SK-N-SH (cell line): Measurements from ENCODE around the gene UBE2Z. TPM values are rescaled to one million over a fixed set of nuclear protein-coding genes. Genes with fewer than 3 reads are reported as not detected.
A peak's percentile ranks its signal among the peaks of the same experiment; 100 is the strongest.

Experiments used
- CTCF ChIA-PET: fragments of 300-600, 350-600 bp; formaldehyde crosslinking; extraction: SDS; loops from one replicate; lab custom pipeline; 2021; lab: Yijun Ruan, JAX
- POLR2A ChIA-PET: fragments of 350-600 bp; sonication (Branson Sonifier 250); formaldehyde crosslinking; extraction: SDS; loops from one replicate; lab custom pipeline; 2020; ENCODE audit warnings: antibody characterized with exemption, inconsistent platforms; lab: Yijun Ruan, JAX
- DNase-seq: peaks from one replicate; pipeline ENCODE4 v3.0.0; 2012
- H2AFZ ChIP-seq: fragments of 200-600 bp; sonication (generic); 2 replicates; pipeline ENCODE4 v1.8.1; 2016; ENCODE audit warnings: antibody characterized with exemption, mild to moderate bottlenecking, low read depth
- H3F3A ChIP-seq: fragments of 200-600 bp; sonication (generic); replicated peaks from 2 replicates; pipeline ENCODE3; 2016; ENCODE audit warnings: antibody characterized with exemption, mild to moderate bottlenecking; ENCODE audit not compliant: insufficient read depth
- H3K27ac ChIP-seq, 2 experiments: fragments of 200-500 bp in 1 of 2; fragments of 200-600 bp in 1 of 2; sonication (Bioruptor generic) in 1 of 2; sonication (generic), shearing (Covaris generic) in 1 of 2; 2 replicates each; pipeline versions ENCODE4 v1.5.1 to v1.6.1; 2014 to 2016; ENCODE audit warnings: low read depth in 2 of 2, inconsistent platforms in 1 of 2, low read length in 1 of 2, mild to moderate bottlenecking in 1 of 2, mixed read lengths in 1 of 2
- H3K27me3 ChIP-seq: fragments of 200-600 bp; sonication (generic), shearing (Covaris generic); 2 replicates; pipeline ENCODE4 v1.6.1; 2016; ENCODE audit warnings: mixed run types; ENCODE audit not compliant: insufficient read depth
- H3K36me3 ChIP-seq, 2 experiments: fragments of 200-500 bp in 1 of 2; fragments of 200-600 bp in 1 of 2; sonication (Bioruptor generic) in 1 of 2; sonication (generic) in 1 of 2; replicated peaks in 1 of 2; 2 replicates each; pipeline versions ENCODE3 to v1.5.1; 2014 to 2016; ENCODE audit warnings: low read length in 1 of 2, mild to moderate bottlenecking in 1 of 2; ENCODE audit not compliant: insufficient read depth in 2 of 2, control insufficient read depth in 1 of 2
- H3K4me1 ChIP-seq, 2 experiments: fragments of 200-500 bp in 1 of 2; fragments of 200-600 bp in 1 of 2; sonication (Bioruptor generic) in 1 of 2; sonication (generic), shearing (Covaris generic) in 1 of 2; 2 replicates each; pipeline versions ENCODE4 v1.5.1 to v1.6.1; 2014 to 2016; ENCODE audit warnings: low read depth in 1 of 2, low read length in 1 of 2, mixed run types in 1 of 2; ENCODE audit not compliant: insufficient read depth in 2 of 2, control insufficient read depth in 1 of 2
- H3K4me2 ChIP-seq: fragments of 200-600 bp; sonication (generic), shearing (Covaris generic); 2 replicates; pipeline ENCODE4 v1.6.1; 2017; ENCODE audit warnings: mixed run types
- H3K4me3 ChIP-seq, 2 experiments: fragments of 200-500 bp in 1 of 2; fragments of 200-600 bp in 1 of 2; sonication (Bioruptor generic) in 1 of 2; sonication (generic), shearing (Covaris generic) in 1 of 2; 2 replicates each; pipeline versions ENCODE4 v1.5.1 to v1.8.1; 2014 to 2016; ENCODE audit warnings: low read depth in 2 of 2, inconsistent platforms in 1 of 2, low read length in 1 of 2, mild to moderate bottlenecking in 1 of 2, mixed read lengths in 1 of 2, moderate library complexity in 1 of 2
- H3K79me2 ChIP-seq: fragments of 200-600 bp; sonication (generic); 2 replicates; pipeline ENCODE4 v1.8.1; 2017; ENCODE audit warnings: mild to moderate bottlenecking; ENCODE audit not compliant: insufficient read depth
- H3K9ac ChIP-seq: fragments of 200-600 bp; sonication (generic); 2 replicates; pipeline ENCODE4 v1.6.1; 2017; ENCODE audit warnings: mixed run types
- H3K9me2 ChIP-seq: fragments of 200-600 bp; sonication (generic); 2 replicates; pipeline ENCODE4 v1.6.1; 2017; ENCODE audit warnings: mixed run types
- H3K9me3 ChIP-seq: fragments of 200-600 bp; sonication (generic); 2 replicates; pipeline ENCODE4 v1.6.1; 2017; ENCODE audit warnings: mixed run types, mild to moderate bottlenecking, moderate library complexity
- H4K20me1 ChIP-seq: fragments of 200-600 bp; sonication (generic); 2 replicates; pipeline ENCODE4 v1.6.1; 2017; ENCODE audit warnings: mild to moderate bottlenecking, mixed run types; ENCODE audit not compliant: insufficient read depth
- FOSL2 ChIP-seq: IDR thresholded peaks from 2 replicates; pipeline ENCODE4 v1.4.0; 2012; ENCODE audit warnings: low read depth, mild to moderate bottlenecking, moderate library complexity, borderline replicate concordance
- POLR2AphosphoS5 ChIP-seq: IDR thresholded peaks from 2 replicates; pipeline ENCODE4 v1.6.1; 2012; ENCODE audit warnings: low read depth, low read length
- RAD21 ChIP-seq: IDR thresholded peaks from 2 replicates; pipeline ENCODE4 v1.6.1; 2012; ENCODE audit warnings: mild to moderate bottlenecking, low read length
- SIN3A ChIP-seq: IDR thresholded peaks from 2 replicates; pipeline ENCODE4 v1.6.1; 2012; ENCODE audit warnings: low read depth, mild to moderate bottlenecking, low read length, moderate library complexity, borderline replicate concordance
- SMC3 ChIP-seq: IDR thresholded peaks from 2 replicates; pipeline ENCODE4 v1.6.1; 2012; ENCODE audit warnings: low read depth, low read length, improper control_type of control experiment
- WGBS: methylation state at CpG from one replicate; pipeline ENCODE4 v1.1.6; 2017; ENCODE audit warnings: low lambda C conversion rate; 5-methylcytosine and 5-hydroxymethylcytosine counted together
- polyA plus RNA-seq, 3 experiments: library from polyadenylated mRNA; depleted of rRNA; stranded (reverse); fragments of >200 nt; gene quantifications; 2 replicates each; pipeline ENCODE4 v1.2.3, GENCODE V29; 2012
- TF ChIP-seq, protein P1 (sequence below): IDR thresholded peaks from 2 replicates; pipeline ENCODE4; 2012
- TF ChIP-seq, protein P2 (sequence below): IDR thresholded peaks from 2 replicates; pipeline ENCODE4 v1.6.1; 2012; ENCODE audit warnings: mild to moderate bottlenecking, low read depth, low read length, moderate library complexity
- TF ChIP-seq, protein P3 (sequence below): IDR thresholded peaks from 2 replicates; pipeline ENCODE4 v1.4.0; 2012; ENCODE audit warnings: low read depth
- TF ChIP-seq, protein P4 (sequence below): fragments of 200-600 bp; sonication (generic); IDR thresholded peaks from 2 replicates; pipeline ENCODE4 v1.6.1; 2017; ENCODE audit warnings: antibody characterized with exemption, mild to moderate bottlenecking, moderate library complexity

The UBE2Z gene
- polyA plus RNA-seq, 1 of the 3 experiments (the other 2 are of a cell fraction), result 168 TPM

DNA sequence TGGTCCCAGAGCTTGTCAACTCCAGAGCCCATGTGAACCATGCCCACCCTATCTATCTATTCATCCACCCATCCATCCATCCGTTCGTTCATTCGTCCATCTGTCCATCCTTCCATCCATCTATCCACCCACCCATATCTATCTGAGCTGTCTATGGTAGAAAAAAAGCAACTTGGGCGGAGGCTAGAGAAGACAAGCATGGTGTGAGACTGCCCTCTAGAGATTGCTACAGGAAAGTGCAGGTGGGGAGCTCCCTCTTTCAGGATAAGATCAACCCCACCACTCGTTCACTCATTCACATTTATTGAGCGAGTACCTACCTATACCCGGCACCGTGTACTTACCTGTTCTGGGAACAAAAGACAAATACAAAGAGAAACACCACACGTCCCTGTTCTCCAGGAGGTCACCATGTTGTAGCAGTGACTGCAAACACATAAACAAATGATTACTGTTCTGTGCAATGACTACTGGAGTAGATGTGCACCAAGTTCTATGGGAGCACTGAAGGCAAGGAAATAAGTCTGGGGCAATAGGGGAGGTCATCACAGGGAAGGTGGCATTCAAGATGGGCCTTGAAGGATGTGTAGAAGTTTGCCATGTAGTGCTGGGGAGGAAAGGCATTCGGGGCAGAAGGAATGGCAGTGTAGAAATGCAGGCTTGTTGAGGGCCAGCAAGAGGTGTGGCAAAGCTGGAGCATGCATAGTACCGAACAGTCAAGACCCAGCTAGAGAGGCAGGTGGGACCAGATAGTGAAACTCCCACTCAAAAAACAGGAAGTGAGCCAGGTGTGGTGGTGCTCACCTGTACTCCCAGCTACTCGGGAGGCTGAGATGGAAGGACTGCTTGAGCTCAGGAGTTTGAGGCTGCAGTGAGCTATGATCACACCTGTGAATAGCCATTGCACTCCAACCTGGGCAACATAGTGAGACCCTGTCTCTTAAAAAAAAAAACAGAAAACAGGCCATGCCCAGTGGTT lies 29.0 kb upstream of the UBE2Z start:
- no peaks in the 10 kb centered on the region for H3K79me2 ChIP-seq
- H3K36me3 ChIP-seq, result no peaks in the 10 kb centered on the region
- no peaks in the 10 kb centered on the region for H3K9me2 ChIP-seq
- no peak overlapping the region for H3K4me2 ChIP-seq
- 10% methylated on average over 12 of the region's 12 CpGs for WGBS
- peak; percentile 87 for DNase-seq
- no peaks in the 10 kb centered on the region for H4K20me1 ChIP-seq
- POLR2A ChIA-PET, result interaction anchor here (0.7 to 1.7 kb wide), 6 partner anchors 13 to 155 kb away, joined by 3 to 6 read pairs (median 4); partner anchors contain the start of gene ATP5MC1
- H3K27ac ChIP-seq, result no peak overlapping the region
- CTCF ChIA-PET, result interaction anchor here (0.5 to 32.7 kb wide), 113 partner anchors 12 to 924 kb away, joined by 3 to 1196 read pairs (median 5); partner anchors contain the start of genes ABI3, ATP5MC1, CALCOCO2 and GNGT2
- no peaks in the 10 kb centered on the region for H3K9me3 ChIP-seq
- no peak overlapping the region for H3K4me3 ChIP-seq
- no peaks in the 10 kb centered on the region for H3K4me1 ChIP-seq
- H3K9ac ChIP-seq, result no peak overlapping the region
- no peaks in the 10 kb centered on the region for H3F3A ChIP-seq
- TF ChIP-seq, protein P1, sequence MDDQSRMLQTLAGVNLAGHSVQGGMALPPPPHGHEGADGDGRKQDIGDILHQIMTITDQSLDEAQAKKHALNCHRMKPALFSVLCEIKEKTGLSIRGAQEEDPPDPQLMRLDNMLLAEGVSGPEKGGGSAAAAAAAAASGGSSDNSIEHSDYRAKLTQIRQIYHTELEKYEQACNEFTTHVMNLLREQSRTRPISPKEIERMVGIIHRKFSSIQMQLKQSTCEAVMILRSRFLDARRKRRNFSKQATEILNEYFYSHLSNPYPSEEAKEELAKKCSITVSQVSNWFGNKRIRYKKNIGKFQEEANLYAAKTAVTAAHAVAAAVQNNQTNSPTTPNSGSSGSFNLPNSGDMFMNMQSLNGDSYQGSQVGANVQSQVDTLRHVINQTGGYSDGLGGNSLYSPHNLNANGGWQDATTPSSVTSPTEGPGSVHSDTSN, result no peak
- TF ChIP-seq, protein P2, sequence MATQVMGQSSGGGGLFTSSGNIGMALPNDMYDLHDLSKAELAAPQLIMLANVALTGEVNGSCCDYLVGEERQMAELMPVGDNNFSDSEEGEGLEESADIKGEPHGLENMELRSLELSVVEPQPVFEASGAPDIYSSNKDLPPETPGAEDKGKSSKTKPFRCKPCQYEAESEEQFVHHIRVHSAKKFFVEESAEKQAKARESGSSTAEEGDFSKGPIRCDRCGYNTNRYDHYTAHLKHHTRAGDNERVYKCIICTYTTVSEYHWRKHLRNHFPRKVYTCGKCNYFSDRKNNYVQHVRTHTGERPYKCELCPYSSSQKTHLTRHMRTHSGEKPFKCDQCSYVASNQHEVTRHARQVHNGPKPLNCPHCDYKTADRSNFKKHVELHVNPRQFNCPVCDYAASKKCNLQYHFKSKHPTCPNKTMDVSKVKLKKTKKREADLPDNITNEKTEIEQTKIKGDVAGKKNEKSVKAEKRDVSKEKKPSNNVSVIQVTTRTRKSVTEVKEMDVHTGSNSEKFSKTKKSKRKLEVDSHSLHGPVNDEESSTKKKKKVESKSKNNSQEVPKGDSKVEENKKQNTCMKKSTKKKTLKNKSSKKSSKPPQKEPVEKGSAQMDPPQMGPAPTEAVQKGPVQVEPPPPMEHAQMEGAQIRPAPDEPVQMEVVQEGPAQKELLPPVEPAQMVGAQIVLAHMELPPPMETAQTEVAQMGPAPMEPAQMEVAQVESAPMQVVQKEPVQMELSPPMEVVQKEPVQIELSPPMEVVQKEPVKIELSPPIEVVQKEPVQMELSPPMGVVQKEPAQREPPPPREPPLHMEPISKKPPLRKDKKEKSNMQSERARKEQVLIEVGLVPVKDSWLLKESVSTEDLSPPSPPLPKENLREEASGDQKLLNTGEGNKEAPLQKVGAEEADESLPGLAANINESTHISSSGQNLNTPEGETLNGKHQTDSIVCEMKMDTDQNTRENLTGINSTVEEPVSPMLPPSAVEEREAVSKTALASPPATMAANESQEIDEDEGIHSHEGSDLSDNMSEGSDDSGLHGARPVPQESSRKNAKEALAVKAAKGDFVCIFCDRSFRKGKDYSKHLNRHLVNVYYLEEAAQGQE, result peak; percentile 84; the same call in 1 of the 2 replicates
- TF ChIP-seq, protein P3, sequence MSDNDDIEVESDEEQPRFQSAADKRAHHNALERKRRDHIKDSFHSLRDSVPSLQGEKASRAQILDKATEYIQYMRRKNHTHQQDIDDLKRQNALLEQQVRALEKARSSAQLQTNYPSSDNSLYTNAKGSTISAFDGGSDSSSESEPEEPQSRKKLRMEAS, result no peak
- TF ChIP-seq FOSL2 (no peak), RAD21 (peak; percentile 100), SMC3 (peak; percentile 96), POLR2AphosphoS5 (no peak), SIN3A (no peak)
- TF ChIP-seq, protein P4, sequence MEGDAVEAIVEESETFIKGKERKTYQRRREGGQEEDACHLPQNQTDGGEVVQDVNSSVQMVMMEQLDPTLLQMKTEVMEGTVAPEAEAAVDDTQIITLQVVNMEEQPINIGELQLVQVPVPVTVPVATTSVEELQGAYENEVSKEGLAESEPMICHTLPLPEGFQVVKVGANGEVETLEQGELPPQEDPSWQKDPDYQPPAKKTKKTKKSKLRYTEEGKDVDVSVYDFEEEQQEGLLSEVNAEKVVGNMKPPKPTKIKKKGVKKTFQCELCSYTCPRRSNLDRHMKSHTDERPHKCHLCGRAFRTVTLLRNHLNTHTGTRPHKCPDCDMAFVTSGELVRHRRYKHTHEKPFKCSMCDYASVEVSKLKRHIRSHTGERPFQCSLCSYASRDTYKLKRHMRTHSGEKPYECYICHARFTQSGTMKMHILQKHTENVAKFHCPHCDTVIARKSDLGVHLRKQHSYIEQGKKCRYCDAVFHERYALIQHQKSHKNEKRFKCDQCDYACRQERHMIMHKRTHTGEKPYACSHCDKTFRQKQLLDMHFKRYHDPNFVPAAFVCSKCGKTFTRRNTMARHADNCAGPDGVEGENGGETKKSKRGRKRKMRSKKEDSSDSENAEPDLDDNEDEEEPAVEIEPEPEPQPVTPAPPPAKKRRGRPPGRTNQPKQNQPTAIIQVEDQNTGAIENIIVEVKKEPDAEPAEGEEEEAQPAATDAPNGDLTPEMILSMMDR, result peak; percentile 100
- no peak overlapping the region for H2AFZ ChIP-seq
- peaks cover 26% of the 10 kb centered on the region; the same call in 1 of the 2 replicates for H3K27me3 ChIP-seq
